NCI-H510A (cell line): Measurements from ENCODE around the gene GORASP1.

Experiments
- DNase-seq: peaks from one replicate; lab custom pipeline; 2025; lab: John Stamatoyannopoulos, UW

The GORASP1 gene

GRCh38 chr3:39141171-39141995 lies 34.0 kb upstream of the GORASP1 start:
- DNase-seq = peak; percentile 29

- DNase-seq = no peak
These were observed 33.0 kb upstream of the GORASP1 start for GRCh38 chr3:39140341-39140971.

GRCh38 chr3:39139442-39139841 lies 32.0 kb upstream of the GORASP1 start:
- DNase-seq = no peak

GRCh38 chr3:39138804-39139415 lies 31.5 kb upstream of the GORASP1 start:
- DNase-seq = no peak

GRCh38 chr3:39137991-39138803 lies 30.8 kb upstream of the GORASP1 start:
- DNase-seq = no peak

- DNase-seq = no peak
These were observed 30.1 kb upstream of the GORASP1 start for GRCh38 chr3:39137435-39137936.

GRCh38 chr3:39136533-39137434 lies 29.4 kb upstream of the GORASP1 start:
- DNase-seq = no peak

GRCh38 chr3:39135170-39135805 lies 27.9 kb upstream of the GORASP1 start:
- DNase-seq = no peak

GRCh38 chr3:39134305-39134704 lies 26.9 kb upstream of the GORASP1 start:
- no peak for DNase-seq

GRCh38 chr3:39133822-39134221 lies 26.4 kb upstream of the GORASP1 start:
- no peak for DNase-seq

GRCh38 chr3:39133093-39133490 lies 25.7 kb upstream of the GORASP1 start:
- DNase-seq = no peak

- DNase-seq = no peak
These were observed 25.0 kb upstream of the GORASP1 start for GRCh38 chr3:39132096-39133092.

- no peak for DNase-seq
These were observed 23.4 kb upstream of the GORASP1 start for GRCh38 chr3:39130693-39131265.

GRCh38 chr3:39130026-39130425 lies 22.6 kb upstream of the GORASP1 start:
- no peak for DNase-seq

GRCh38 chr3:39128951-39129350 lies 21.5 kb upstream of the GORASP1 start:
- DNase-seq = no peak

GRCh38 chr3:39127908-39128304 lies 20.5 kb upstream of the GORASP1 start:
- DNase-seq = no peak

GRCh38 chr3:39127269-39127907 lies 20.0 kb upstream of the GORASP1 start:
- no peak for DNase-seq

GRCh38 chr3:39126532-39127071 lies 19.2 kb upstream of the GORASP1 start:
- no peak for DNase-seq
